Endothelial cell of umbilical vein (primary cell): ENCODE measurements around the gene LPAR3. TPM values are rescaled to one million over a fixed set of nuclear protein-coding genes. Genes with fewer than 3 reads are reported as not detected.

ENCODE experiments used
- BruUV-seq: library from RNA; stranded (reverse); fragments of 400-500 nt; replicated peaks from 2 replicates; lab custom pipeline; 2021; lab: Mats Ljungman, UMichigan
- CTCF ChIA-PET: fragments of 300-600, 350-600 bp; sonication (Branson Sonifier 250); formaldehyde crosslinking; loops from one replicate; lab custom pipeline; 2021; ENCODE audit warnings: antibody characterized with exemption, inconsistent platforms; lab: Charles Lee
- POLR2A ChIA-PET: fragments of 300-600, 350-600 bp; sonication (Branson Sonifier 250); formaldehyde crosslinking; loops from one replicate; lab custom pipeline; 2021; ENCODE audit warnings: antibody characterized with exemption, inconsistent platforms; lab: Charles Lee
- DNase-seq: peaks from one replicate; pipeline ENCODE4 v3.0.0-alpha.2; 2011; ENCODE audit warnings: low read depth, low spot score
- FAIRE-seq: peaks from 2 replicates; lab custom pipeline; 2011; peaks lifted over from hg19 to GRCh38; lab: Jason Lieb, UNC
- H2AFZ ChIP-seq: 2 replicates; pipeline ENCODE4 v1.6.0; 2012; ENCODE audit warnings: low read depth, low read length, control low read depth, inconsistent platforms
- H3K27ac ChIP-seq: 2 replicates; pipeline ENCODE4 v1.5.1; 2011; ENCODE audit warnings: low read depth, mild to moderate bottlenecking, control low read depth, low read length, moderate library complexity; ENCODE audit not compliant: insufficient read depth
- H3K27me3 ChIP-seq, 2 experiments: 2 replicates each; pipeline versions ENCODE4 v1.6.0 to v1.6.1; 2011; ENCODE audit warnings: low read length in 2 of 2, mixed read lengths in 1 of 2; ENCODE audit not compliant: control insufficient read depth in 2 of 2, insufficient read depth in 2 of 2
- H3K36me3 ChIP-seq, 2 experiments: 2 replicates in 1 of 2; 3 replicates in 1 of 2; pipeline ENCODE4 v1.5.1; 2011; ENCODE audit warnings: low read length in 2 of 2, mild to moderate bottlenecking in 1 of 2, moderate library complexity in 1 of 2; ENCODE audit not compliant: control insufficient read depth in 2 of 2, insufficient read depth in 2 of 2; ENCODE audit errors: extremely low read depth in 1 of 2
- H3K4me1 ChIP-seq: 3 replicates; pipeline ENCODE4 v1.5.1; 2011; ENCODE audit warnings: mild to moderate bottlenecking, low read length; ENCODE audit not compliant: control insufficient read depth, insufficient read depth; ENCODE audit errors: extremely low read depth
- H3K4me2 ChIP-seq: 2 replicates; pipeline ENCODE4 v1.6.1; 2011; ENCODE audit warnings: low read length, control low read depth, mixed read lengths; ENCODE audit not compliant: insufficient read depth
- H3K4me3 ChIP-seq, 3 experiments: fragments of 200-600 bp in 1 of 3; sonication (generic), shearing (Covaris generic) in 1 of 3; replicated peaks in 1 of 3; 2 replicates each; pipeline ENCODE4 v1.5.1; 2011 to 2016; ENCODE audit warnings: control low read depth in 3 of 3, low read length in 3 of 3, mild to moderate bottlenecking in 2 of 3, inconsistent platforms in 1 of 3, low read depth in 1 of 3, moderate library complexity in 1 of 3; ENCODE audit not compliant: insufficient read depth in 1 of 3
- H3K79me2 ChIP-seq: 2 replicates; pipeline ENCODE4 v1.6.0; 2012; ENCODE audit warnings: low read length, inconsistent platforms; ENCODE audit not compliant: control insufficient read depth, insufficient read depth
- H3K9ac ChIP-seq: replicated peaks from 2 replicates; pipeline ENCODE3; 2011; ENCODE audit warnings: low read length, control low read depth; ENCODE audit not compliant: insufficient read depth; ENCODE audit errors: extremely low read depth
- H3K9me1 ChIP-seq: replicated peaks from 3 replicates; pipeline ENCODE4 v1.6.0; 2011; ENCODE audit warnings: mild to moderate bottlenecking, low read length; ENCODE audit not compliant: control insufficient read depth, insufficient read depth; ENCODE audit errors: extremely low read depth
- H3K9me3 ChIP-seq: replicated peaks from 2 replicates; pipeline ENCODE4 v1.5.1; 2012; ENCODE audit warnings: low read length, inconsistent platforms; ENCODE audit not compliant: control insufficient read depth, insufficient read depth
- H4K20me1 ChIP-seq: replicated peaks from 2 replicates; pipeline ENCODE3; 2011; ENCODE audit warnings: mild to moderate bottlenecking, low read length; ENCODE audit not compliant: control insufficient read depth, insufficient read depth; ENCODE audit errors: extremely low read depth
- EZH2 ChIP-seq: IDR thresholded peaks from 2 replicates; pipeline ENCODE4 v1.6.1; 2012; ENCODE audit warnings: borderline replicate concordance, low read depth, mild to moderate bottlenecking, moderate library complexity, low read length, inconsistent platforms; ENCODE audit not compliant: severe bottlenecking
- FOS ChIP-seq: IDR thresholded peaks from 2 replicates; pipeline ENCODE4 v1.6.1; 2011; ENCODE audit warnings: mild to moderate bottlenecking, low read length, moderate library complexity, borderline replicate concordance; ENCODE audit not compliant: insufficient read depth
- GATA2 ChIP-seq: IDR thresholded peaks from 2 replicates; pipeline ENCODE4 v1.7.0; 2011; ENCODE audit warnings: low read depth, mild to moderate bottlenecking, moderate library complexity, mixed read lengths, low read length; ENCODE audit not compliant: insufficient read length, insufficient read depth
- JUN ChIP-seq: IDR thresholded peaks from 2 replicates; pipeline ENCODE4 v1.6.1; 2011; ENCODE audit warnings: borderline replicate concordance, low read depth; ENCODE audit not compliant: insufficient read length, insufficient read depth
- MYC ChIP-seq: IDR thresholded peaks from one replicate; pipeline ENCODE4 v1.6.1; 2011; ENCODE audit warnings: mild to moderate bottlenecking, low read depth, low read length
- POLR2A ChIP-seq: IDR thresholded peaks from 2 replicates; pipeline ENCODE4 v1.6.1; 2012; ENCODE audit warnings: low read depth, mild to moderate bottlenecking, control low read depth, low read length
- POLR2AphosphoS5 ChIP-seq: IDR thresholded peaks from 2 replicates; pipeline ENCODE4 v1.6.1; 2012; ENCODE audit warnings: low read depth, mild to moderate bottlenecking, control low read depth, low read length, moderate library complexity; ENCODE audit not compliant: insufficient read depth
- dilution Hi-C: fragments of 300-500 bp; cut with MboI; formaldehyde crosslinking; loops from one replicate; pipeline ENCODE4 v1.15.0; 2019; ENCODE audit warnings: low sequenced_read_pairs; ENCODE audit not compliant: extremely low pct_ligation_motif_present
- intact Hi-C: fragments of 100-400 bp; cut with micrococcal nuclease; formaldehyde crosslinking; loops from one replicate; pipeline ENCODE4 v1.10.0; 2022
- polyA plus RNA-seq, 4 experiments: library from polyadenylated mRNA; depleted of rRNA in 3 of 4; stranded (reverse) in 3 of 4; unstranded in 1 of 4; fragments of >200 nt; gene quantifications; 2 replicates each; pipeline versions ENCODE4 v1.2.1 to v1.2.3, GENCODE V29; 2011 to 2012; ENCODE audit warnings: missing spikeins in 1 of 4
- total RNA-seq: library from RNA; stranded (reverse); gene quantifications from 2 replicates; pipeline ENCODE4 v1.2.3, GENCODE V29; 2021
- TF ChIP-seq, protein P1 (sequence below), 2 donors: IDR thresholded peaks; 1 replicate in 1 of 2; 2 replicates in 1 of 2; pipeline ENCODE4 v1.5.1; 2011; ENCODE audit warnings: low read length in 2 of 2, mild to moderate bottlenecking in 2 of 2, moderate library complexity in 2 of 2, control low read depth in 1 of 2, inconsistent platforms in 1 of 2, low read depth in 1 of 2; ENCODE audit not compliant: insufficient read depth in 1 of 2; ENCODE audit errors: extremely low read depth in 1 of 2
- TF ChIP-seq, protein P2 (sequence below): IDR thresholded peaks from 2 replicates; pipeline ENCODE4 v1.6.1; 2011; ENCODE audit not compliant: insufficient read depth, insufficient read length

Gene LPAR3
- total and polyA plus RNA-seq, 2 donors (not counting 3 experiments of a cell fraction or from before 2014, with no cell fraction given): not detected

DNA sequence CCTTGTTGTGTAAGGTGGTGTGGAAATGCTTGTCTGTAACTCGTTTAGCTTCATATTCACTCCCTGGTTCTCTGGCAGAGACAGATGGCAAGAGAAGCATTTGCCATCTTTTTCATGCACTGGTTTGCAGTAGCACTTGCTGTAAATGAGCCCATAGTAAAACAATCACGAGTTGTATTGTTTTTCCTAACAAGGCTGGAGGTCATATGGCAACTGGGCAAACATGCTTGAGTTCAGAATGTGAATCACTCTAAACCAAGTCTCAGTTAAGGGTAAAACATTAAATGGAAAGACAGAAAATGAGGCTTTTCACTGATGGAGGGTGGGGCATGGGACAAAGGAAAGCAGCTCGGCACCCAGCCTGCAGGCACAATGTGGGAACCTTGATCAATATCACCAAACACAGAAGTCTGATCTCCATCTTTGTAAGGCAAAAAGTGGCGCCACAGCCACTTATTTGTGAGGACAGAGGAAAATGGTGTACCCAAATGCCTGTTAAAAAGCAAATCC lies 26.5 kb upstream of the LPAR3 start:
- POLR2A ChIA-PET: no interaction called here
- no peaks in the 10 kb centered on the region for H4K20me1 ChIP-seq
- no TSS peak for BruUV-seq

More for the DNA sequence above, 26.5 kb upstream of the LPAR3 start:
- no peaks in the 10 kb centered on the region for H3K9me3 ChIP-seq
- no peaks in the 10 kb centered on the region for H3K36me3 ChIP-seq
- no peak overlapping the region for H3K27ac ChIP-seq
- H3K9ac ChIP-seq: no peak overlapping the region
- dilution Hi-C loops: no loop called here
- no peaks in the 10 kb centered on the region for H3K79me2 ChIP-seq
- H2AFZ ChIP-seq: no peak overlapping the region
- no peak for TF ChIP-seq POLR2A
- TF ChIP-seq, protein P1, sequence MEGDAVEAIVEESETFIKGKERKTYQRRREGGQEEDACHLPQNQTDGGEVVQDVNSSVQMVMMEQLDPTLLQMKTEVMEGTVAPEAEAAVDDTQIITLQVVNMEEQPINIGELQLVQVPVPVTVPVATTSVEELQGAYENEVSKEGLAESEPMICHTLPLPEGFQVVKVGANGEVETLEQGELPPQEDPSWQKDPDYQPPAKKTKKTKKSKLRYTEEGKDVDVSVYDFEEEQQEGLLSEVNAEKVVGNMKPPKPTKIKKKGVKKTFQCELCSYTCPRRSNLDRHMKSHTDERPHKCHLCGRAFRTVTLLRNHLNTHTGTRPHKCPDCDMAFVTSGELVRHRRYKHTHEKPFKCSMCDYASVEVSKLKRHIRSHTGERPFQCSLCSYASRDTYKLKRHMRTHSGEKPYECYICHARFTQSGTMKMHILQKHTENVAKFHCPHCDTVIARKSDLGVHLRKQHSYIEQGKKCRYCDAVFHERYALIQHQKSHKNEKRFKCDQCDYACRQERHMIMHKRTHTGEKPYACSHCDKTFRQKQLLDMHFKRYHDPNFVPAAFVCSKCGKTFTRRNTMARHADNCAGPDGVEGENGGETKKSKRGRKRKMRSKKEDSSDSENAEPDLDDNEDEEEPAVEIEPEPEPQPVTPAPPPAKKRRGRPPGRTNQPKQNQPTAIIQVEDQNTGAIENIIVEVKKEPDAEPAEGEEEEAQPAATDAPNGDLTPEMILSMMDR (IDR thresholded peaks at IDR 0.05; ENCODE audit: extremely low read depth in 1 of 2, insufficient read depth in 1 of 2, low read depth in 1 of 2, low read length in 2 of 2): no peak
- no peak for TF ChIP-seq MYC
- TF ChIP-seq, protein P2, sequence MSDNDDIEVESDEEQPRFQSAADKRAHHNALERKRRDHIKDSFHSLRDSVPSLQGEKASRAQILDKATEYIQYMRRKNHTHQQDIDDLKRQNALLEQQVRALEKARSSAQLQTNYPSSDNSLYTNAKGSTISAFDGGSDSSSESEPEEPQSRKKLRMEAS: no peak
- TF ChIP-seq POLR2AphosphoS5: no peak
- TF ChIP-seq FOS: no peak
- no peak for TF ChIP-seq JUN
- TF ChIP-seq EZH2: no peak
- no peak for TF ChIP-seq GATA2
- no peak overlapping the region for H3K4me2 ChIP-seq
- H3K27me3 ChIP-seq: peaks cover 0 to 14% of the 10 kb centered on the region in 2 experiments
- FAIRE-seq (no peak), DNase-seq (no peak)
- H3K4me1 ChIP-seq: no peaks in the 10 kb centered on the region
- no peak overlapping the region for H3K4me3 ChIP-seq
- intact Hi-C loops: no loop called here
- no peaks in the 10 kb centered on the region for H3K9me1 ChIP-seq
- CTCF ChIA-PET: no interaction called here
